HUES6 (cell line): ENCODE data around the gene TSGA10IP.

Source experiments
- H3K27ac ChIP-seq: 2 replicates; pipeline ENCODE4 v1.7.0; 2013; ENCODE audit warnings: low read depth, mild to moderate bottlenecking, low read length, inconsistent platforms
- H3K27me3 ChIP-seq: 2 replicates; pipeline ENCODE4 v1.6.1; 2013; ENCODE audit warnings: low read length; ENCODE audit not compliant: control insufficient read depth, insufficient read depth
- H3K36me3 ChIP-seq: 2 replicates; pipeline ENCODE4 v1.6.1; 2013; ENCODE audit warnings: low read length; ENCODE audit not compliant: control insufficient read depth, insufficient read depth
- H3K4me1 ChIP-seq: 2 replicates; pipeline ENCODE4 v1.6.1; 2013; ENCODE audit warnings: low read length; ENCODE audit not compliant: control insufficient read depth, insufficient read depth
- H3K4me3 ChIP-seq: 2 replicates; pipeline ENCODE4 v1.5.1; 2013; ENCODE audit warnings: low read depth, low read length
- H3K9ac ChIP-seq: one replicate; pipeline ENCODE4 v1.6.1; 2013; ENCODE audit warnings: mild to moderate bottlenecking, low read length
- H3K9me3 ChIP-seq: 2 replicates; pipeline ENCODE4 v1.6.1; 2013; ENCODE audit warnings: low read depth, low read length; ENCODE audit not compliant: control insufficient read depth, insufficient read depth

Gene TSGA10IP

GRCh38 chr11:65945430-65945911 is at the start of gene TSGA10IP:
Gene TSGA10IP (plus strand): TSS chr11:65945480. CDS start chr11:65945676, 196 bp downstream.
- H3K9ac ChIP-seq = peak within 1 kb of the TSS; percentile 46
- peak within 1 kb of the TSS; percentile 48 for H3K4me3 ChIP-seq

GRCh38 chr11:65895482-65895981 is 49.7 kb upstream of the TSGA10IP start:
- H3K9ac ChIP-seq = no peak overlapping the region

More at GRCh38 chr11:65945430-65945911, at the start of gene TSGA10IP:
- H3K9me3 ChIP-seq = no peaks in the 10 kb centered on the region
- no peaks in the 10 kb centered on the region for H3K27me3 ChIP-seq
- H3K27ac ChIP-seq = peak within 1 kb of the TSS; percentile 15; the same call in 1 of the 2 replicates
- no peaks in the 10 kb centered on the region for H3K36me3 ChIP-seq
- H3K4me1 ChIP-seq = peaks cover 28% of the 10 kb centered on the region

GRCh38 chr11:65896034-65896999 is 49.0 kb upstream of the TSGA10IP start:
- Histone ChIP-seq H3K9ac (no peak overlapping the region), H3K36me3 (peaks cover 18% of the 10 kb centered on the region), H3K4me1 (peaks cover 19% of the 10 kb centered on the region), H3K27me3 (peaks cover 26% of the 10 kb centered on the region), H3K27ac (no peak overlapping the region), H3K4me3 (no peak overlapping the region), H3K9me3 (no peaks in the 10 kb centered on the region)

More at GRCh38 chr11:65895482-65895981, 49.7 kb upstream of the TSGA10IP start:
- no peak overlapping the region for H3K4me3 ChIP-seq
- H3K4me1 ChIP-seq = peaks cover 19% of the 10 kb centered on the region
- no peaks in the 10 kb centered on the region for H3K9me3 ChIP-seq
- peaks cover 18% of the 10 kb centered on the region for H3K27me3 ChIP-seq
- H3K27ac ChIP-seq = no peak overlapping the region
- H3K36me3 ChIP-seq = peaks cover 18% of the 10 kb centered on the region

GRCh38 chr11:65897020-65897471 is 48.2 kb upstream of the TSGA10IP start:
- Histone ChIP-seq H3K4me1 (peaks cover 15% of the 10 kb centered on the region), H3K27me3 (peaks cover 33% of the 10 kb centered on the region), H3K27ac (no peak overlapping the region), H3K9ac (no peak overlapping the region), H3K4me3 (no peak overlapping the region), H3K36me3 (peaks cover 18% of the 10 kb centered on the region), H3K9me3 (no peaks in the 10 kb centered on the region)

GRCh38 chr11:65898656-65899355 is 46.5 kb upstream of the TSGA10IP start:
- Histone ChIP-seq H3K27me3 (peaks cover 43% of the 10 kb centered on the region), H3K4me3 (peak overlapping the region; percentile 97), H3K27ac (no peak overlapping the region; the same call in 1 of the 2 replicates), H3K36me3 (peaks cover 18% of the 10 kb centered on the region), H3K4me1 (peaks cover 18% of the 10 kb centered on the region; the same call in 1 of the 2 replicates), H3K9ac (peak overlapping the region; percentile 98), H3K9me3 (no peaks in the 10 kb centered on the region)

GRCh38 chr11:65899356-65900124 is 45.7 kb upstream of the TSGA10IP start:
- Histone ChIP-seq H3K27ac (peak overlapping the region; percentile 78; the same call in 1 of the 2 replicates), H3K9ac (peak overlapping the region; percentile 98), H3K27me3 (peaks cover 43% of the 10 kb centered on the region), H3K4me1 (peaks cover 14% of the 10 kb centered on the region; the same call in 1 of the 2 replicates), H3K4me3 (peak overlapping the region; percentile 97), H3K36me3 (peaks cover 18% of the 10 kb centered on the region), H3K9me3 (no peaks in the 10 kb centered on the region)

- Histone ChIP-seq H3K27me3 (peaks cover 43% of the 10 kb centered on the region), H3K4me3 (peak within 1 kb of the TSS; percentile 97), H3K36me3 (peaks cover 17% of the 10 kb centered on the region), H3K27ac (peak within 1 kb of the TSS; percentile 78; the same call in 1 of the 2 replicates), H3K9me3 (no peaks in the 10 kb centered on the region), H3K4me1 (peaks cover 14% of the 10 kb centered on the region; the same call in 1 of the 2 replicates), H3K9ac (peak within 1 kb of the TSS; percentile 98)
Observed at GRCh38 chr11:65900125-65900898, 45.0 kb upstream of the TSGA10IP start, which contains the start of gene FOSL1. Gene FOSL1 (minus strand): TSS chr11:65900388. CDS start chr11:65900339, 49 bp downstream.

- H3K4me3 ChIP-seq = peak overlapping the region; percentile 97; the same call in 1 of the 2 replicates
- H3K4me1 ChIP-seq = peaks cover 14% of the 10 kb centered on the region; the same call in 1 of the 2 replicates
- H3K27me3 ChIP-seq = peaks cover 43% of the 10 kb centered on the region
- peaks cover 12% of the 10 kb centered on the region for H3K36me3 ChIP-seq
- H3K9me3 ChIP-seq = no peaks in the 10 kb centered on the region
- no peak overlapping the region for H3K27ac ChIP-seq
- H3K9ac ChIP-seq = no peak overlapping the region
Observed at GRCh38 chr11:65900899-65901180, 44.4 kb upstream of the TSGA10IP start.

GRCh38 chr11:65903068-65903481 is 42.2 kb upstream of the TSGA10IP start:
- H3K27me3 ChIP-seq = peaks cover 49% of the 10 kb centered on the region
- no peak overlapping the region for H3K27ac ChIP-seq
- no peaks in the 10 kb centered on the region for H3K9me3 ChIP-seq
- peak overlapping the region; percentile 44 for H3K9ac ChIP-seq
- no peaks in the 10 kb centered on the region for H3K36me3 ChIP-seq
- peaks cover 14% of the 10 kb centered on the region; the same call in 1 of the 2 replicates for H3K4me1 ChIP-seq
- H3K4me3 ChIP-seq = peak overlapping the region; percentile 21; the same call in 1 of the 2 replicates
